OCI-LY7 (cell line): Measurements from ENCODE around the gene THAP8. TPM values are rescaled to one million over a fixed set of nuclear protein-coding genes. Genes with fewer than 3 reads are reported as not detected.

ENCODE experiments used
- Bru-seq: library from RNA; stranded (reverse); fragments of 400-500 nt; gene quantifications from one replicate; lab custom pipeline; 2021; lab: Mats Ljungman, UMichigan
- BruChase-seq, 2 experiments: library from RNA; stranded (reverse); fragments of 400-500 nt; gene quantifications; one replicate each; lab custom pipeline; 2021; lab: Mats Ljungman, UMichigan
- BruUV-seq: library from RNA; stranded (reverse); fragments of 400-500 nt; replicated peaks from 2 replicates; lab custom pipeline; 2021; lab: Mats Ljungman, UMichigan
- CTCF ChIA-PET: fragments of 300-600 bp; sonication (Branson Sonifier 250); formaldehyde crosslinking; loops from one replicate; lab custom pipeline; 2022; ENCODE audit warnings: antibody characterized with exemption; ENCODE audit not compliant: unreplicated experiment; lab: Charles Lee
- POLR2A ChIA-PET: fragments of 300-600 bp; sonication (Branson Sonifier 250); formaldehyde crosslinking; loops from one replicate; lab custom pipeline; 2022; ENCODE audit warnings: antibody characterized with exemption; lab: Charles Lee
- DNase-seq: peaks from one replicate; pipeline ENCODE4 v3.0.0-alpha.2; 2015; ENCODE audit warnings: low spot score
- H2AFZ ChIP-seq: fragments of 200-600 bp; sonication (generic), shearing (Covaris generic); 2 replicates; pipeline ENCODE4 v1.6.1; 2014; ENCODE audit warnings: mild to moderate bottlenecking, antibody characterized with exemption, low read length, moderate library complexity
- H3K27ac ChIP-seq: fragments of 200-600 bp; sonication (generic); 2 replicates; pipeline ENCODE4 v1.5.1; 2014; ENCODE audit warnings: mixed run types, low read depth, mild to moderate bottlenecking, moderate library complexity, low read length, inconsistent platforms; ENCODE audit not compliant: poor library complexity, severe bottlenecking
- H3K36me3 ChIP-seq: fragments of 200-600 bp; sonication (generic); 2 replicates; pipeline ENCODE4 v1.6.1; 2014; ENCODE audit warnings: mild to moderate bottlenecking, antibody characterized with exemption, low read length, moderate library complexity, mixed read lengths; ENCODE audit not compliant: insufficient read depth
- H3K4me1 ChIP-seq: fragments of 200-600 bp; sonication (generic); 2 replicates; pipeline ENCODE4 v1.5.1; 2014; ENCODE audit warnings: mild to moderate bottlenecking, low read length; ENCODE audit not compliant: insufficient read depth, poor library complexity, severe bottlenecking
- H3K4me2 ChIP-seq: fragments of 200-600 bp; sonication (generic); 2 replicates; pipeline ENCODE4 v1.6.1; 2014; ENCODE audit warnings: mild to moderate bottlenecking, low read length
- H3K4me3 ChIP-seq: fragments of 200-600 bp; sonication (generic); 2 replicates; pipeline ENCODE4 v1.5.1; 2014; ENCODE audit warnings: mild to moderate bottlenecking, low read depth, low read length; ENCODE audit not compliant: poor library complexity, severe bottlenecking
- H3K79me2 ChIP-seq: fragments of 200-600 bp; sonication (generic); 2 replicates; pipeline ENCODE4 v1.6.1; 2016; ENCODE audit warnings: low read depth, mild to moderate bottlenecking, low read length, moderate library complexity, mixed read lengths; ENCODE audit not compliant: insufficient read depth
- H3K9me2 ChIP-seq: fragments of 200-600 bp; sonication (generic); 2 replicates; pipeline ENCODE4 v1.6.1; 2016; ENCODE audit warnings: mild to moderate bottlenecking, low read length, mixed read lengths; ENCODE audit not compliant: insufficient read depth
- H3K9me3 ChIP-seq: fragments of 200-600 bp; sonication (generic); 2 replicates; pipeline ENCODE4 v1.6.1; 2014; ENCODE audit warnings: mild to moderate bottlenecking, mixed run types, low read length, mixed read lengths
- H4K20me1 ChIP-seq: fragments of 200-600 bp; sonication (generic); 2 replicates; pipeline ENCODE4 v1.6.1; 2014; ENCODE audit warnings: mild to moderate bottlenecking, antibody characterized with exemption, low read length, moderate library complexity, mixed read lengths; ENCODE audit not compliant: insufficient read depth
- CTCF ChIP-seq: fragments of 200-600 bp; sonication (generic); conservative IDR thresholded peaks from 2 replicates; pipeline ENCODE4 v1.5.1; 2014; ENCODE audit warnings: mild to moderate bottlenecking, antibody characterized with exemption, low read length, moderate library complexity, mixed read lengths
- EZH2phosphoT487 ChIP-seq: fragments of 200-600 bp; sonication (generic); IDR thresholded peaks from 2 replicates; pipeline ENCODE4 v1.6.1; 2018; ENCODE audit warnings: low read depth, borderline replicate concordance, mild to moderate bottlenecking, mixed run types, antibody characterized with exemption, low read length, moderate library complexity, mixed read lengths
- intact Hi-C: fragments of 100-400 bp; cut with micrococcal nuclease; formaldehyde crosslinking; loops from one replicate; pipeline ENCODE4 v1.10.0; 2022; ENCODE audit not compliant: unreplicated experiment
- long read RNA-seq: library from polyadenylated mRNA; stranded (forward); transcript quantifications from one replicate; pipeline ENCODE4 v2.0.0, GENCODE V29; 2022
- total RNA-seq, 2 experiments: library from RNA; depleted of rRNA in 1 of 2; stranded (reverse); fragments of >200 nt in 1 of 2; shearing (Covaris generic) in 1 of 2; gene quantifications; 2 replicates each; pipeline ENCODE4 v1.2.3, GENCODE V29; 2014 to 2022

The THAP8 gene
- total RNA-seq (2014; rRNA removed; shearing (Covaris generic)), result 4.9 and 7.3 TPM in 2 replicates
- 7.3 and 7.5 TPM in 2 replicates for total RNA-seq (2022)
- Bru-seq, nascent RNA, result percentile 43 among the genes with signal in this experiment
- percentile 47 among the genes with signal in this experiment for BruChase-seq, experiment 1, labeled RNA remaining after a 6-hour chase
- BruChase-seq, experiment 2, labeled RNA remaining after a 2-hour chase, result percentile 47 among the genes with signal in this experiment
- long read RNA-seq, transcript THAP8-201 (4 exons, 1,825 nt), result major isoform, 12 of 25 reads
- long read RNA-seq, partial matches to known transcripts, result 1 of 25 reads
- long read RNA-seq, other reads (novel, unspliced or antisense), result 11 of 25 reads

GRCh38 chr19:36054119-36054732 is at the start of gene THAP8:
THAP8 (minus strand) TSS chr19:36054285; CDS start chr19:36054217, 68 bp downstream.
- peaks cover 40% of the 10 kb centered on the region for H3K4me1 ChIP-seq
- no peaks in the 10 kb centered on the region for H3K9me3 ChIP-seq
- no peaks in the 10 kb centered on the region for H3K9me2 ChIP-seq
- intact Hi-C loops, result loop anchor here (1.0 to 10.0 kb wide), 5 partner anchors 59 to 409 kb away; partner anchors contain the start of genes COX6B1, ETV2, NFKBID and POLR2I
- H2AFZ ChIP-seq, result peak within 1 kb of the TSS; percentile 57
- H3K79me2 ChIP-seq, result peaks cover 45% of the 10 kb centered on the region
- peak within 1 kb of the TSS; percentile 93 for H3K4me3 ChIP-seq
- peaks cover 13% of the 10 kb centered on the region for H4K20me1 ChIP-seq
- TF ChIP-seq CTCF (peak; percentile 65), EZH2phosphoT487 (no peak)
- no TSS peak for BruUV-seq
- ChIA-PET POLR2A (interaction anchor here (0.6 to 1.4 kb wide), 7 partner anchors 10 to 1592 kb away, joined by 3 to 12 read pairs (median 4); partner anchors contain the start of genes ALKBH6, POLR2I, SYNE4 and TBCB), CTCF (no interaction called here)
- H3K36me3 ChIP-seq, result peaks cover 30% of the 10 kb centered on the region
- peak; percentile 99 for DNase-seq
- H3K4me2 ChIP-seq, result peak within 1 kb of the TSS; percentile 95
- H3K27ac ChIP-seq, result peak within 1 kb of the TSS; percentile 86

- Histone ChIP-seq H3K36me3 (peaks cover 93% of the 10 kb centered on the region), H3K27ac (no peak overlapping the region), H3K79me2 (no peaks in the 10 kb centered on the region), H2AFZ (no peak overlapping the region), H4K20me1 (no peaks in the 10 kb centered on the region), H3K4me2 (no peak overlapping the region), H3K9me2 (no peaks in the 10 kb centered on the region), H3K4me1 (no peaks in the 10 kb centered on the region), H3K9me3 (no peaks in the 10 kb centered on the region), H3K4me3 (no peak overlapping the region)
- intact Hi-C loops, result no loop called here
- no peak for DNase-seq
- BruUV-seq, result no TSS peak
- ChIA-PET CTCF (no interaction called here), POLR2A (no interaction called here)
- TF ChIP-seq EZH2phosphoT487 (no peak), CTCF (no peak)
Measured at GRCh38 chr19:36103040-36103626, 49.0 kb upstream of the THAP8 start.
